ENCODE data around the gene CTSH. TPM values are rescaled to one million over a fixed set of nuclear protein-coding genes. Genes with fewer than 3 reads are reported as not detected.

The CTSH gene
- total and polyA plus RNA-seq, 2 of the 13 experiments (the other 11 are each of a cell fraction or from before 2014, with no cell fraction given), result 265 to 653 TPM

DNA sequence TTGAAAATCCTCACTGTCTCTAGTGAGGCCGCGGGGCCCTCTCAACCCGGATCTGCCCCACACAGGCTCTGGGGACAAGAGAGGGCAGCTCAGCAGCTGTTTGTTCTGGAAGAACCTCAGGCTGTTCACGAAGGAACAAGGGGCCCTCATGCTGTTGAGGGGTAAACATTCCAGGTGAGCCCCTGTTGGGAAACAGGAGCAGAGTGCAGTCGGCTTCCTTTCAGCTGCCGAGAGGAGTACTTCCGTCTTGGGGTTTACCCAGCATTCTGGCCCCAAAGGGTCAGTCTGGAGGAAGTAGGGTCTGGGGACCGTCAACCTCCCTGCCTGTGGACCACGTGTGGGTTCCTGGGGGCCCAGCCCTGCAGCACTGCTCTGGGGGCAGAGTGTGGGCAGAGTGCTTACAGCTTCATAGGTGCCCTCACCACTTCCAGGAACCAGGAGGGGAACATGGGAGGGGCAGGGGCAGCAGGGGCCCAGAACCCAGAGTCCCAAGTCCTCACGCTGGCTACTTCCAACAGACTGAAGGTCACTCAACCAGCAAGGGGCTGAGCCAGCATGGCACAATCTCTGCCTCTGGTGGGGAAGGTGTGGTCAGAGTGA lies 49.2 kb upstream of the CTSH start (continued):
- TF ChIP-seq ZBTB42 (CRISPR knock-in tag; IDR thresholded peaks at IDR 0.05) (peak; percentile 74; the same call in 1 of the 2 replicates), HDAC2 (CRISPR knock-in tag; IDR thresholded peaks at IDR 0.05) (peak; percentile 99), IKZF1 (IDR thresholded peaks at IDR 0.05) (no peak), CREBL2 (CRISPR knock-in tag; IDR thresholded peaks at IDR 0.05; ENCODE audit: borderline replicate concordance) (no peak; the same call in 1 of the 2 replicates), ZNF7 (CRISPR knock-in tag; IDR thresholded peaks at IDR 0.05) (no peak), JUNB (CRISPR knock-in tag; IDR thresholded peaks at IDR 0.05; ENCODE audit: borderline replicate concordance) (no peak), ASH2L (IDR thresholded peaks at IDR 0.05; ENCODE audit: insufficient read length, low read depth, low read length) (peak; percentile 98), FOXJ3 (CRISPR knock-in tag; IDR thresholded peaks at IDR 0.05; ENCODE audit: borderline replicate concordance) (peak; percentile 99), MTA3 (CRISPR knock-in tag; IDR thresholded peaks at IDR 0.05) (no peak), SP1 (IDR thresholded peaks at IDR 0.05) (no peak), SP1 (CRISPR knock-in tag; IDR thresholded peaks at IDR 0.05) (0 out of 2 replicates have a peak, but pooled peaks have one; percentile 7), ZBTB34 (CRISPR knock-in tag; IDR thresholded peaks at IDR 0.05) (peak; percentile 97), NCOA2 (CRISPR knock-in tag; IDR thresholded peaks at IDR 0.05) (peak; percentile 99), KDM5A (IDR thresholded peaks at IDR 0.05; ENCODE audit: borderline replicate concordance, low read length) (no peak), TMF1 (CRISPR knock-in tag; IDR thresholded peaks at IDR 0.05; ENCODE audit: low read depth) (no peak), ZEB1 (IDR thresholded peaks at IDR 0.05; ENCODE audit: insufficient replicate concordance, low read depth) (peak; percentile 92), ZSCAN21 (CRISPR knock-in tag; IDR thresholded peaks at IDR 0.05; ENCODE audit: borderline replicate concordance) (peak; percentile 97), NCOR1 (IDR thresholded peaks at IDR 0.05; ENCODE audit: borderline replicate concordance, low read length) (peak; percentile 97), CCDC6 (CRISPR knock-in tag; IDR thresholded peaks at IDR 0.05) (no peak; the same call in none of the 2 replicates), RARG (CRISPR knock-in tag; IDR thresholded peaks at IDR 0.05; ENCODE audit: low read depth) (no peak), DNMT1 (CRISPR knock-in tag; IDR thresholded peaks at IDR 0.05) (no peak), PCBP1 (IDR thresholded peaks at IDR 0.05; ENCODE audit: borderline replicate concordance, low read depth, low read length) (no peak), KAT7 (CRISPR knock-in tag; IDR thresholded peaks at IDR 0.05; ENCODE audit: borderline replicate concordance) (peak; percentile 76; the same call in 1 of the 2 replicates), ZNF567 (CRISPR knock-in tag; IDR thresholded peaks at IDR 0.05; ENCODE audit: borderline replicate concordance) (peak; percentile 50; the same call in 1 of the 2 replicates), SIX4 (CRISPR knock-in tag; IDR thresholded peaks at IDR 0.05) (peak; percentile 27; the same call in 1 of the 2 replicates), KDM4B (CRISPR knock-in tag; IDR thresholded peaks at IDR 0.05) (peak; percentile 64; the same call in 1 of the 2 replicates), ZNF329 (CRISPR knock-in tag; IDR thresholded peaks at IDR 0.05; ENCODE audit: low read depth) (0 out of 2 replicates have a peak, but pooled peaks have one; percentile 63)
- TF ChIP-seq, protein P1, sequence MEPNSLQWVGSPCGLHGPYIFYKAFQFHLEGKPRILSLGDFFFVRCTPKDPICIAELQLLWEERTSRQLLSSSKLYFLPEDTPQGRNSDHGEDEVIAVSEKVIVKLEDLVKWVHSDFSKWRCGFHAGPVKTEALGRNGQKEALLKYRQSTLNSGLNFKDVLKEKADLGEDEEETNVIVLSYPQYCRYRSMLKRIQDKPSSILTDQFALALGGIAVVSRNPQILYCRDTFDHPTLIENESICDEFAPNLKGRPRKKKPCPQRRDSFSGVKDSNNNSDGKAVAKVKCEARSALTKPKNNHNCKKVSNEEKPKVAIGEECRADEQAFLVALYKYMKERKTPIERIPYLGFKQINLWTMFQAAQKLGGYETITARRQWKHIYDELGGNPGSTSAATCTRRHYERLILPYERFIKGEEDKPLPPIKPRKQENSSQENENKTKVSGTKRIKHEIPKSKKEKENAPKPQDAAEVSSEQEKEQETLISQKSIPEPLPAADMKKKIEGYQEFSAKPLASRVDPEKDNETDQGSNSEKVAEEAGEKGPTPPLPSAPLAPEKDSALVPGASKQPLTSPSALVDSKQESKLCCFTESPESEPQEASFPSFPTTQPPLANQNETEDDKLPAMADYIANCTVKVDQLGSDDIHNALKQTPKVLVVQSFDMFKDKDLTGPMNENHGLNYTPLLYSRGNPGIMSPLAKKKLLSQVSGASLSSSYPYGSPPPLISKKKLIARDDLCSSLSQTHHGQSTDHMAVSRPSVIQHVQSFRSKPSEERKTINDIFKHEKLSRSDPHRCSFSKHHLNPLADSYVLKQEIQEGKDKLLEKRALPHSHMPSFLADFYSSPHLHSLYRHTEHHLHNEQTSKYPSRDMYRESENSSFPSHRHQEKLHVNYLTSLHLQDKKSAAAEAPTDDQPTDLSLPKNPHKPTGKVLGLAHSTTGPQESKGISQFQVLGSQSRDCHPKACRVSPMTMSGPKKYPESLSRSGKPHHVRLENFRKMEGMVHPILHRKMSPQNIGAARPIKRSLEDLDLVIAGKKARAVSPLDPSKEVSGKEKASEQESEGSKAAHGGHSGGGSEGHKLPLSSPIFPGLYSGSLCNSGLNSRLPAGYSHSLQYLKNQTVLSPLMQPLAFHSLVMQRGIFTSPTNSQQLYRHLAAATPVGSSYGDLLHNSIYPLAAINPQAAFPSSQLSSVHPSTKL (CRISPR knock-in tag; IDR thresholded peaks at IDR 0.05), result peak; percentile 94
